DND-41 (cell line): ENCODE data around the gene SHMT2.

Source experiments
- CTCF ChIP-seq: IDR thresholded peaks from 2 replicates; pipeline ENCODE4 v1.5.1; 2012; ENCODE audit warnings: borderline replicate concordance, low read length, moderate library complexity, mild to moderate bottlenecking; ENCODE audit not compliant: poor library complexity, severe bottlenecking; ENCODE audit errors: extremely low read depth
- EZH2 ChIP-seq: IDR thresholded peaks from 3 replicates; pipeline ENCODE4 v1.6.1; 2012; ENCODE audit warnings: borderline replicate concordance, low read depth, mild to moderate bottlenecking, moderate library complexity, low read length, inconsistent platforms; ENCODE audit not compliant: severe bottlenecking

- TF ChIP-seq CTCF, result no peak
- no peak for TF ChIP-seq EZH2
Measured at GRCh38 chr12:57229634-57230380, at the start of gene SHMT2.
